Epithelial cell of proximal tubule (primary cell): ENCODE data around the gene NT5C1A. TPM values are rescaled to one million over a fixed set of nuclear protein-coding genes. Genes with fewer than 3 reads are reported as not detected.
A peak's percentile ranks its signal among the peaks of the same experiment; 100 is the strongest.

Experiments
- DNase-seq: peaks from one replicate; pipeline ENCODE4 v3.0.0-alpha.2; 2011; ENCODE audit warnings: low read depth
- H3K4me3 ChIP-seq: 2 replicates; pipeline ENCODE4 v1.5.1; 2011; ENCODE audit warnings: low read depth, mild to moderate bottlenecking, low read length
- total RNA-seq: library from RNA; depleted of rRNA; stranded (reverse); fragments of >200 nt; gene quantifications from 2 replicates; pipeline ENCODE4 v1.2.3, GENCODE V29; 2015
- TF ChIP-seq, protein P1 (sequence below): conservative IDR thresholded peaks from 2 replicates; pipeline ENCODE4 v1.5.1; 2012; ENCODE audit warnings: low read depth, mild to moderate bottlenecking, low read length

Gene NT5C1A
- total RNA-seq, 1 donor from 2014 or later, result not detected

DNA sequence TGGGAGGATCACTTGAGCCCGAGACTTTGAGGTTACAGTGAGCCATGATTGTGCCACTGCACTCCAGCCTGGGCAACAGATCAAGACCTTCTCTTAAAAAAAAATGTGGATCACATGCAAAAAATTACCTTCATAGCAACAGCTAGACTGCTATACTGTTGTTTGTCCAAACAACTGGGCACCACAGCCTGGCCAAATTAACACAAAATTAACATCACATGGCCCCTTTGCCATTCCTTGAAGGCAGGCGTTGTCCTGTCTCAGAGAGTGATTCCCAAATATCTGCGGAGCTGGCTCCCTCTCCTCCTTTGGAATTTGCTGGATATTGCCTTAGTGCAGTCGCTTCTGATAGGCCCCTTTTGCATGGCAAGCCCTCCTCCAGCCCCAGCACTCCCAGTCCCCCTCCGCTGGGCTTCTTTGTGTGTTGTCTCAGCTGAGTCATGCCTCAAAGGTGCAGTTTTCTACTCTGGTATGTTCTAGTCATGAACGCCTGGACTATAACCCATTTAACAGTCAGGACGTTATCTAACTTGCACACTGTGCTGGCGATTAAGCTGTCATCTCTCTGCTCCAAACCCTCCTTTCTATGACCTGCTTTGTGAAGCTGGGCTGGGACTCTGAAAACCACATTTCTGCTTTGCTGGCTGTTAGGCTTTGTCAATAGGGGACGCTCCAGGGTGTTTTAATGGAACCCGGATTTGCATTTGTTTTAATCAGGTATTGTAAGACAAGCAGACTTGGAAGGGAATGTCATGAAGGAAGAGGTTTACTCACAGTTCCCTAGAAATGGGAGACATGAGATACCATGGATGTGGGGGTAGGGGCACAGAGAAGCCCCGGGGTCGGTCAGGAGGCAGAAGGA lies 39.4 kb upstream of the NT5C1A start:
- TF ChIP-seq, protein P1, sequence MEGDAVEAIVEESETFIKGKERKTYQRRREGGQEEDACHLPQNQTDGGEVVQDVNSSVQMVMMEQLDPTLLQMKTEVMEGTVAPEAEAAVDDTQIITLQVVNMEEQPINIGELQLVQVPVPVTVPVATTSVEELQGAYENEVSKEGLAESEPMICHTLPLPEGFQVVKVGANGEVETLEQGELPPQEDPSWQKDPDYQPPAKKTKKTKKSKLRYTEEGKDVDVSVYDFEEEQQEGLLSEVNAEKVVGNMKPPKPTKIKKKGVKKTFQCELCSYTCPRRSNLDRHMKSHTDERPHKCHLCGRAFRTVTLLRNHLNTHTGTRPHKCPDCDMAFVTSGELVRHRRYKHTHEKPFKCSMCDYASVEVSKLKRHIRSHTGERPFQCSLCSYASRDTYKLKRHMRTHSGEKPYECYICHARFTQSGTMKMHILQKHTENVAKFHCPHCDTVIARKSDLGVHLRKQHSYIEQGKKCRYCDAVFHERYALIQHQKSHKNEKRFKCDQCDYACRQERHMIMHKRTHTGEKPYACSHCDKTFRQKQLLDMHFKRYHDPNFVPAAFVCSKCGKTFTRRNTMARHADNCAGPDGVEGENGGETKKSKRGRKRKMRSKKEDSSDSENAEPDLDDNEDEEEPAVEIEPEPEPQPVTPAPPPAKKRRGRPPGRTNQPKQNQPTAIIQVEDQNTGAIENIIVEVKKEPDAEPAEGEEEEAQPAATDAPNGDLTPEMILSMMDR, result no peak
- no peak for DNase-seq
- H3K4me3 ChIP-seq, result no peak overlapping the region

DNA sequence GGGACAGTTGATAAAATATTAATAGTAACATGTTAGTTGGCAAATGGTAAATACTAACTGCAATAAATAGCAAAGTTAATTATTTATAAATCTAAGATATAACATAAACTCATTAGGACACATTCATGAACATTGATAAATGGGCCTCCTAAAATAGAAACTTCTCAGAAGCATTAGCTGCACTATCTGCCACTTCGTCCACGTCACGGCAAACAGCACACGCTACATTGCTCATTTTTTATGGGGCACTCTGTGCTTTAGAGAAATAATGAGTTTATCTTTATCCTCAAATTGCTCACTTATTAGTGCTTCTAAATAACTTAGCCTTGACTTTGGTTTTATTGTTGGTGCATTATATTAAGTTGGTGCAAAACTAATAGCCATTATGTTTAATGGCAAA lies 35.6 kb upstream of the NT5C1A start:
- no peak for DNase-seq
- no peak overlapping the region for H3K4me3 ChIP-seq
- TF ChIP-seq, protein P1, result no peak

DNA sequence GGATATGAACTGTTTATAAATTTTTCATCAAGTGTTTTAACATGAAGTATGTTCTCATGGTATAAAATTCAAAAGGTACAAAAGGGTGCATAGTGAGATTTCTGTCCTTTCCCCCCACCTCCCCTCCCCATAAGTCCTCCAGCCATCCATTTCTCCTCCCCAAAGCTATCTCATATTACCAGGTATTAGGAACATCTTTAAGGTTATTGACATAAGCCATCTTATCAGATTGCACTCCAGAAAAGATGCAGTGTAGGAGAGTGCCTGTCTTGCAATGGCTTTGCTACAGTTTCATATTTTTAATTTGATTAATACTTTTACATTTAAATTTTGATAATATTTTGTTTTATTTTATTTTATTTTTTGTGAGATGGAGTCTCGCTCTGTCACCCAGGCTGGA lies 32.9 kb upstream of the NT5C1A start:
- TF ChIP-seq, protein P1, result no peak
- no peak overlapping the region for H3K4me3 ChIP-seq
- DNase-seq, result no peak

DNA sequence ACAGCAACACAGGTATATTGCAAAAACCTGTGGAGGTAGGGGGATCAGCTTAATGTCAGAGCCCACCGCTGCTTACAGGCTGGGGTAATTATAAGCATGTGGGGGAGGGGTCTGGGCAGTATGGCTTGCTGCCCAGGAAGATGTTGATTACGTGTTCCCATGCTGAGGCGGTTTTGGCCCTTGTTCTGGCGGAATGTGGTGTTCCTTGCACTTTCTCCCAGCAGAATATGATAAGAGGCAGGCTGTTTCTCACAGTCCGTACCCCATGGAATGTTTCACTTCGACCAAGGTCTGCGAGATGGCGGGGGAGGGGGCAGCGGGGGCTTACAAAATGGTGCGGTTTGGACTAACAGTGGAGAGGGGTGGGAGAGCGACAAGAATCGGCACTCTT lies 29.1 kb upstream of the NT5C1A start:
- H3K4me3 ChIP-seq, result peak overlapping the region; percentile 10
- TF ChIP-seq, protein P1, result no peak
- DNase-seq, result no peak

DNA sequence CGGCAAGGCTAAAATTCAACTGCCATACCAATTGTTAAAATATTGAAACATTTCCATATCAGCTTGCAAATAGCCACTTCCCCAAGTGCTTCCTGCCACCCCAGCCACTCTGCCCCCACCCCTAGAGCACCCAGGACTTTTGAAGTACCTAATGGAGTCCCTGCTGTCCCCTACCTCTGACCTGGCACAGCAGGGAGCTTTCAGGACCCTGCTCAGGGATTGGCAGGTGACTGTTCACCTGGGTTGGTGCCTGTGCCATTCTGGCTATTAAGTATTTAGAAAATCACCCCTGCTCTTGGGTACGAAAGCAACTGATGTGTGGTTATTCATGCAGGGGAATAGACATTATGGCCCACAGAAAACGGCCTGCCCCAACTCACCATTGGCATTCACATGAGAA lies 28.4 kb upstream of the NT5C1A start:
- TF ChIP-seq, protein P1, result no peak
- no peak overlapping the region for H3K4me3 ChIP-seq
- DNase-seq, result no peak

- no peak for DNase-seq
Measured at GRCh38 chr1:39699419-39699818, 27.5 kb upstream of the NT5C1A start.

More at GRCh38 chr1:39699419-39699818, 27.5 kb upstream of the NT5C1A start:
- H3K4me3 ChIP-seq, result no peak overlapping the region
- TF ChIP-seq, protein P1, result peak; percentile 3
